Prostate gland (tissue), 2 donors: ENCODE measurements around the gene CARD16.

Experiments used
- POLR2A ChIP-seq: fragments of 450-650 bp; IDR thresholded peaks from one replicate; pipeline ENCODE4 v1.6.1; 2016; ENCODE audit warnings: antibody characterized with exemption, mild to moderate bottlenecking
- POLR2AphosphoS5 ChIP-seq: sonication (generic); formaldehyde crosslinking; IDR thresholded peaks from one replicate; pipeline ENCODE4 v1.6.1; 2017; ENCODE audit warnings: antibody characterized with exemption
- TF ChIP-seq, protein P1 (sequence below), 4 experiments: fragments of 200-600 bp in 2 of 4; fragments of 450-650 bp in 2 of 4; sonication (generic) in 2 of 4; IDR thresholded peaks; 1 replicate in 3 of 4; 2 replicates in 1 of 4; pipeline ENCODE4 v1.5.1; 2016 to 2019; ENCODE audit warnings: antibody characterized with exemption in 4 of 4, mild to moderate bottlenecking in 2 of 4, moderate library complexity in 2 of 4

DNA sequence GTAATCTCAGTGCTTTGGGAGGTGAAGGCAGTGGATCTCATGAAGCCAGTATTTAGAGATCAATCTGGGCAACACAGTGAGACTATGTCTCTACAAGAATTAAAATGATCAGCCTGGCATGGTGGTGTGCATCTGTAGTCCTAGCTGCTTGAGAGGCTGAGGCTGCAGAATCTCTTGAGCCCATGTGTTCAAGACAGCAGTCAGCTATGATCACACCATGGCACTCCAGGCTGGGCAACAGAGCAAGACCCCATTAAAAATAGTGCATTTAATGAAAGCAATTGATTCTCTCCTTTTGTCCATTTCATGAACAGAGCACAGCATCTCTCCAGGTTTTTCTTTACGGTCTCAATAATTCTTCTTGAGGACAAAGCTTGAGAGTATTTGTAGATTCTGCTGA lies 11.3 kb upstream of the CARD16 start:
- TF ChIP-seq, protein P1, sequence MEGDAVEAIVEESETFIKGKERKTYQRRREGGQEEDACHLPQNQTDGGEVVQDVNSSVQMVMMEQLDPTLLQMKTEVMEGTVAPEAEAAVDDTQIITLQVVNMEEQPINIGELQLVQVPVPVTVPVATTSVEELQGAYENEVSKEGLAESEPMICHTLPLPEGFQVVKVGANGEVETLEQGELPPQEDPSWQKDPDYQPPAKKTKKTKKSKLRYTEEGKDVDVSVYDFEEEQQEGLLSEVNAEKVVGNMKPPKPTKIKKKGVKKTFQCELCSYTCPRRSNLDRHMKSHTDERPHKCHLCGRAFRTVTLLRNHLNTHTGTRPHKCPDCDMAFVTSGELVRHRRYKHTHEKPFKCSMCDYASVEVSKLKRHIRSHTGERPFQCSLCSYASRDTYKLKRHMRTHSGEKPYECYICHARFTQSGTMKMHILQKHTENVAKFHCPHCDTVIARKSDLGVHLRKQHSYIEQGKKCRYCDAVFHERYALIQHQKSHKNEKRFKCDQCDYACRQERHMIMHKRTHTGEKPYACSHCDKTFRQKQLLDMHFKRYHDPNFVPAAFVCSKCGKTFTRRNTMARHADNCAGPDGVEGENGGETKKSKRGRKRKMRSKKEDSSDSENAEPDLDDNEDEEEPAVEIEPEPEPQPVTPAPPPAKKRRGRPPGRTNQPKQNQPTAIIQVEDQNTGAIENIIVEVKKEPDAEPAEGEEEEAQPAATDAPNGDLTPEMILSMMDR (IDR thresholded peaks at IDR 0.05), result no peak
- TF ChIP-seq POLR2AphosphoS5 (no peak), POLR2A (no peak)
